GM12891 (cell line): ENCODE data around the gene PSMF1.

ENCODE experiments used
- DNase-seq: peaks from one replicate; pipeline ENCODE4 v3.0.0; 2011; ENCODE audit warnings: low spot score; ENCODE audit not compliant: insufficient read length
- FAIRE-seq: peaks from 2 replicates; lab custom pipeline; 2011; peaks lifted over from hg19 to GRCh38; lab: Jason Lieb, UNC
- PAX5 ChIP-seq: IDR thresholded peaks from 2 replicates; pipeline ENCODE4 v1.6.1; 2011; ENCODE audit warnings: low read length, moderate library complexity, mild to moderate bottlenecking; ENCODE audit not compliant: insufficient read depth, severe bottlenecking
- POLR2A ChIP-seq: IDR thresholded peaks from 2 replicates; pipeline ENCODE4 v1.6.1; 2011; ENCODE audit warnings: low read depth, low read length, control low read depth
- POLR2AphosphoS5 ChIP-seq: IDR thresholded peaks from 2 replicates; pipeline ENCODE4 v1.6.1; 2011; ENCODE audit warnings: low read depth, low read length, control low read depth
- POU2F2 ChIP-seq: IDR thresholded peaks from 2 replicates; pipeline ENCODE4 v1.6.1; 2011; ENCODE audit warnings: low read depth, mild to moderate bottlenecking, control low read depth, low read length, moderate library complexity
- SPI1 ChIP-seq: IDR thresholded peaks from 2 replicates; pipeline ENCODE4 v1.6.1; 2011; ENCODE audit warnings: low read depth, low read length, control low read depth
- TAF1 ChIP-seq: IDR thresholded peaks from 2 replicates; pipeline ENCODE4 v1.6.1; 2011; ENCODE audit warnings: low read depth, low read length, control low read depth

The PSMF1 gene

GRCh38 chr20:1195226-1195625, 76.8 kb downstream of the PSMF1 start:
- DNase-seq, result no peak
- no peak for TF ChIP-seq POLR2A
- TF ChIP-seq POU2F2, result no peak
- TF ChIP-seq PAX5, result no peak
- TF ChIP-seq TAF1, result no peak
- TF ChIP-seq POLR2AphosphoS5, result no peak
- no peak for TF ChIP-seq SPI1
- no peak for FAIRE-seq

GRCh38 chr20:1196634-1197033, 78.2 kb downstream of the PSMF1 start:
- FAIRE-seq (no peak), DNase-seq (no peak)
- TF ChIP-seq POLR2AphosphoS5 (no peak), TAF1 (no peak), POLR2A (no peak), POU2F2 (no peak)

- DNase-seq (no peak), FAIRE-seq (no peak)
- TF ChIP-seq TAF1 (no peak), POLR2AphosphoS5 (no peak), SPI1 (no peak), POLR2A (no peak), POU2F2 (no peak), PAX5 (no peak)
Measured at GRCh38 chr20:1197801-1198200, 79.4 kb downstream of the PSMF1 start.

- TF ChIP-seq POLR2AphosphoS5 (no peak), PAX5 (no peak), POU2F2 (no peak), POLR2A (no peak), TAF1 (no peak)
- no peak for DNase-seq
- FAIRE-seq, result no peak
Measured at GRCh38 chr20:1198751-1199150, 80.3 kb downstream of the PSMF1 start.

GRCh38 chr20:1199212-1199873, 80.9 kb downstream of the PSMF1 start:
- TF ChIP-seq POU2F2, result no peak
- TF ChIP-seq SPI1, result no peak
- no peak for TF ChIP-seq PAX5
- no peak for TF ChIP-seq POLR2AphosphoS5
- TF ChIP-seq TAF1, result no peak
- no peak for TF ChIP-seq POLR2A
- DNase-seq (no peak), FAIRE-seq (no peak)

GRCh38 chr20:1199964-1200363, 81.6 kb downstream of the PSMF1 start:
- FAIRE-seq (no peak), DNase-seq (no peak)
- no peak for TF ChIP-seq POLR2A
- no peak for TF ChIP-seq TAF1
- no peak for TF ChIP-seq POLR2AphosphoS5
- no peak for TF ChIP-seq PAX5

- no peak for TF ChIP-seq POU2F2
- TF ChIP-seq SPI1, result no peak
- no peak for TF ChIP-seq POLR2AphosphoS5
- no peak for TF ChIP-seq TAF1
- TF ChIP-seq POLR2A, result no peak
- TF ChIP-seq PAX5, result no peak
- FAIRE-seq, result no peak
Measured at GRCh38 chr20:1202762-1203504, 84.5 kb downstream of the PSMF1 start, which contains the start of gene C20orf202. Gene C20orf202 (plus strand): TSS chr20:1203454. CDS start chr20:1203586, 132 bp downstream.

GRCh38 chr20:1203630-1204029, 85.2 kb downstream of the PSMF1 start:
- DNase-seq (no peak), FAIRE-seq (no peak)
- TF ChIP-seq PAX5, result no peak
- TF ChIP-seq POU2F2, result no peak

More at GRCh38 chr20:1202762-1203504, 84.5 kb downstream of the PSMF1 start, which contains the start of gene C20orf202:
- no peak for DNase-seq

GRCh38 chr20:1204113-1204512, 85.7 kb downstream of the PSMF1 start:
- no peak for FAIRE-seq
- DNase-seq, result no peak
- TF ChIP-seq SPI1 (no peak), POLR2AphosphoS5 (no peak), POU2F2 (no peak), POLR2A (no peak), PAX5 (no peak), TAF1 (no peak)
